Measurements from ENCODE around the gene URM1. TPM values are rescaled to one million over a fixed set of nuclear protein-coding genes. Genes with fewer than 3 reads are reported as not detected.

URM1 gene
- total and polyA plus RNA-seq, 10 of the 15 experiments (the other 5 are each of a cell fraction or from before 2014, with no cell fraction given) = 7.9 to 75.8 (median 63.7) TPM

DNA sequence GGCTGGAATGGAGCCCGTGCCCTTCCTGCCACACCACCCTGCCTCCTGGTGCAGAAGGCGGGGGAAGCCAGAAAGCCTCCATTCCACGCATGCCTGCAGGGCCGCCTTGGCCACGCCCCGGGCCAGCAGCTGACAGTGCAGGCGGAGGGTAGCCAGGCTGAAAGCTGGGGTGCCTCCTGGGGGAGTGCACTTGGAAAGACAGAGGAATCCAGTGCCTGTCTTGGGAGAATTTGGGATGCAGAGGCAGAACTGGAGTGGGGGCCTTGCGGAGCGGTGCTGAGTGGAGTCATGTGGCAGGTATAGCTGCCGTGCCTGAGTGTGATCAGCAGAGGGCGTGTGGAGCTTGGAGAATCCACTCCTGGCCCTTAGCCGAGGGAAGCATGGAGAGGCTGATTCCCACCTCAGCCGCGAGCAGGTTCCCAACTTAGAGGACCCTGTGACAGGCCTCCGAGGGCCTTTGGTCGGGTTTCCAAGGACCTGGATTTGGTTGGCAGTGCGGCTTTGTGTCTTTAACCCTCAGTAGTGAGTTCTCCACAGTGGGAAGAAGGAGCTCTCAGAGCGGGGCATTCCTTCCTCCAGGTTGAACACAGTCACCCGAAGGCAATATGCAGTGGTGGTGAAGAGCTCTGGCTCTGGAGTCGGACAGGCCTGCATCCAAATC is 9.1 kb upstream of the URM1 start:
- in situ Hi-C loops (cut with MboI) (no loop called here), intact Hi-C loops (cut with micrococcal nuclease; ENCODE audit: unreplicated experiment) (loop anchor here (5.0 kb wide), 1 partner anchor 50 kb away; no protein-coding TSS in a partner anchor)
- WGBS (ENCODE audit: insufficient coverage, insufficient replicate concordance, low lambda C conversion rate, missing lambda C conversion rate) = 7% methylated on average over 20 of the region's 20 CpGs
- no peaks in the 10 kb centered on the region for H3K27me3 ChIP-seq (replicated peaks in 1 of 2; ENCODE audit: control insufficient read depth in 2 of 2, insufficient read depth in 2 of 2, low read length in 1 of 2)
- SMC1A ChIA-PET (ENCODE audit: uncharacterized antibody, unreplicated experiment) = interaction anchor here (0.6 to 2.9 kb wide), 18 partner anchors 9 to 566 kb away, joined by 3 to 19 read pairs (median 3); partner anchors contain the start of genes GOLGA2, SWI5 and URM1
- peak overlapping the region; percentile 41; the same call in 1 of the 2 replicates for H3K9ac ChIP-seq (ENCODE audit: control insufficient read depth, insufficient read depth, low read length)
- H3K4me1 ChIP-seq (ENCODE audit: control insufficient read depth, insufficient read depth, low read length) = peaks cover 7% of the 10 kb centered on the region
- CTCF ChIA-PET = interaction anchor here (0.5 to 4.4 kb wide), 47 partner anchors 9 to 781 kb away, joined by 3 to 61 read pairs (median 4); partner anchors contain the start of genes CERCAM, COQ4, TRUB2 and URM1
- no peaks in the 10 kb centered on the region for H4K20me1 ChIP-seq (ENCODE audit: control insufficient read depth, insufficient read depth)
- no peak overlapping the region for H3K27ac ChIP-seq (ENCODE audit: control insufficient read depth, insufficient read depth)
- H3K4me3 ChIP-seq = peak overlapping the region; percentile 59; the same call in 1 of the 2 replicates
- no peaks in the 10 kb centered on the region for H3K9me3 ChIP-seq (replicated peaks; ENCODE audit: control insufficient read depth, insufficient read depth, low read length)
- peak overlapping the region; percentile 98 for H2AFZ ChIP-seq (ENCODE audit: control insufficient read depth, low read depth, low read length)
- RAD21 ChIA-PET (ENCODE audit: unreplicated experiment) = interaction anchor here (0.6 to 3.7 kb wide), 18 partner anchors 9 to 666 kb away, joined by 3 to 18 read pairs (median 4); partner anchors contain the start of genes GLE1, ODF2, SH3GLB2 and SPOUT1
- peak; percentile 96 for ATAC-seq
- no peak for DNase-seq (ENCODE audit: low read depth, low spot score)
- H3K36me3 ChIP-seq (ENCODE audit: control insufficient read depth in 2 of 2, insufficient read depth in 2 of 2, low read length in 1 of 2) = no peaks in the 10 kb centered on the region; a peak in 1 of 4 replicates
- no peaks in the 10 kb centered on the region for H3K79me2 ChIP-seq (ENCODE audit: control insufficient read depth, insufficient read depth, low read length)
- peak; percentile 98 for FAIRE-seq
- POLR2A ChIA-PET = interaction anchor here (0.6 to 1.3 kb wide), 5 partner anchors 9 to 192 kb away, joined by 3 to 9 read pairs (median 5); partner anchors contain the start of gene URM1
- no TSS peak for BruUV-seq (replicated peaks)
- H3K4me2 ChIP-seq (ENCODE audit: control insufficient read depth, insufficient read depth) = peak overlapping the region; percentile 79
- TF ChIP-seq CBX5 (IDR thresholded peaks at IDR 0.05; ENCODE audit: low read depth) (no peak), SMC3 (IDR thresholded peaks at IDR 0.05; ENCODE audit: borderline replicate concordance, low read length) (peak; percentile 71), ZNF274 (IDR thresholded peaks at IDR 0.05; ENCODE audit: insufficient read depth, insufficient read length) (no peak), IKZF1 (conservative IDR thresholded peaks at IDR 0.05) (peak; percentile 74), RAD51 (IDR thresholded peaks at IDR 0.05) (peak; percentile 70), RB1 (IDR thresholded peaks at IDR 0.05; ENCODE audit: borderline replicate concordance) (peak; percentile 72; the same call in 1 of the 2 replicates), BHLHE40 (IDR thresholded peaks at IDR 0.05; ENCODE audit: borderline replicate concordance in 1 of 2, low read depth in 2 of 2, low read length in 1 of 2) (peak in 1 of 2 experiments; percentile 20; a peak in 1 of 4 replicates), IKZF2 (IDR thresholded peaks at IDR 0.05) (peak; percentile 69; a peak in 3 of 4 replicates), GATAD2B (conservative IDR thresholded peaks at IDR 0.05; ENCODE audit: low read depth) (no peak; the same call in 1 of the 2 replicates), BCL11A (IDR thresholded peaks at IDR 0.05; ENCODE audit: low read depth, low read length) (no peak), EED (IDR thresholded peaks at IDR 0.05; ENCODE audit: low read depth) (peak; percentile 49), NBN (IDR thresholded peaks at IDR 0.05) (peak; percentile 57; the same call in 1 of the 2 replicates), SMARCA5 (IDR thresholded peaks at IDR 0.05) (peak; percentile 74; the same call in 1 of the 2 replicates), POLR2A (IDR thresholded peaks at IDR 0.05; ENCODE audit: low read depth, low read length) (peak; percentile 28; the same call in 1 of the 2 replicates), STAT1 (conservative IDR thresholded peaks at IDR 0.05) (no peak), NR2F1 (conservative IDR thresholded peaks at IDR 0.05) (no peak)
- TF ChIP-seq, protein P1, sequence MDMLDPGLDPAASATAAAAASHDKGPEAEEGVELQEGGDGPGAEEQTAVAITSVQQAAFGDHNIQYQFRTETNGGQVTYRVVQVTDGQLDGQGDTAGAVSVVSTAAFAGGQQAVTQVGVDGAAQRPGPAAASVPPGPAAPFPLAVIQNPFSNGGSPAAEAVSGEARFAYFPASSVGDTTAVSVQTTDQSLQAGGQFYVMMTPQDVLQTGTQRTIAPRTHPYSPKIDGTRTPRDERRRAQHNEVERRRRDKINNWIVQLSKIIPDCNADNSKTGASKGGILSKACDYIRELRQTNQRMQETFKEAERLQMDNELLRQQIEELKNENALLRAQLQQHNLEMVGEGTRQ (IDR thresholded peaks at IDR 0.05; ENCODE audit: borderline replicate concordance, low read depth, low read length) = no peak
- TF ChIP-seq, protein P2, sequence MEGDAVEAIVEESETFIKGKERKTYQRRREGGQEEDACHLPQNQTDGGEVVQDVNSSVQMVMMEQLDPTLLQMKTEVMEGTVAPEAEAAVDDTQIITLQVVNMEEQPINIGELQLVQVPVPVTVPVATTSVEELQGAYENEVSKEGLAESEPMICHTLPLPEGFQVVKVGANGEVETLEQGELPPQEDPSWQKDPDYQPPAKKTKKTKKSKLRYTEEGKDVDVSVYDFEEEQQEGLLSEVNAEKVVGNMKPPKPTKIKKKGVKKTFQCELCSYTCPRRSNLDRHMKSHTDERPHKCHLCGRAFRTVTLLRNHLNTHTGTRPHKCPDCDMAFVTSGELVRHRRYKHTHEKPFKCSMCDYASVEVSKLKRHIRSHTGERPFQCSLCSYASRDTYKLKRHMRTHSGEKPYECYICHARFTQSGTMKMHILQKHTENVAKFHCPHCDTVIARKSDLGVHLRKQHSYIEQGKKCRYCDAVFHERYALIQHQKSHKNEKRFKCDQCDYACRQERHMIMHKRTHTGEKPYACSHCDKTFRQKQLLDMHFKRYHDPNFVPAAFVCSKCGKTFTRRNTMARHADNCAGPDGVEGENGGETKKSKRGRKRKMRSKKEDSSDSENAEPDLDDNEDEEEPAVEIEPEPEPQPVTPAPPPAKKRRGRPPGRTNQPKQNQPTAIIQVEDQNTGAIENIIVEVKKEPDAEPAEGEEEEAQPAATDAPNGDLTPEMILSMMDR (IDR thresholded peaks at IDR 0.05 in 2 of 3, conservative IDR thresholded peaks at IDR 0.05 in 1 of 3; ENCODE audit: control insufficient read depth in 2 of 3, extremely low read depth in 1 of 3, insufficient read depth in 1 of 3, low read depth in 3 of 3, low read length in 3 of 3) = peak; percentile 90 to 92 (median 90)
- TF ChIP-seq, protein P3, sequence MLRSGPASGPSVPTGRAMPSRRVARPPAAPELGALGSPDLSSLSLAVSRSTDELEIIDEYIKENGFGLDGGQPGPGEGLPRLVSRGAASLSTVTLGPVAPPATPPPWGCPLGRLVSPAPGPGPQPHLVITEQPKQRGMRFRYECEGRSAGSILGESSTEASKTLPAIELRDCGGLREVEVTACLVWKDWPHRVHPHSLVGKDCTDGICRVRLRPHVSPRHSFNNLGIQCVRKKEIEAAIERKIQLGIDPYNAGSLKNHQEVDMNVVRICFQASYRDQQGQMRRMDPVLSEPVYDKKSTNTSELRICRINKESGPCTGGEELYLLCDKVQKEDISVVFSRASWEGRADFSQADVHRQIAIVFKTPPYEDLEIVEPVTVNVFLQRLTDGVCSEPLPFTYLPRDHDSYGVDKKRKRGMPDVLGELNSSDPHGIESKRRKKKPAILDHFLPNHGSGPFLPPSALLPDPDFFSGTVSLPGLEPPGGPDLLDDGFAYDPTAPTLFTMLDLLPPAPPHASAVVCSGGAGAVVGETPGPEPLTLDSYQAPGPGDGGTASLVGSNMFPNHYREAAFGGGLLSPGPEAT (IDR thresholded peaks at IDR 0.05; ENCODE audit: low read depth) = 0 out of 2 replicates have a peak, but pooled peaks have one; percentile 45

Data from GM12878 (cell line).